Activated naive CD4-positive, alpha-beta T cell treated with Interleukin-2 at 50 U/mL for 16 hours (primary cell): ENCODE measurements around the gene TEX2.
"Not testable (repeated sequence)": the region's sequence is repeated elsewhere in the genome, so short reads cannot be mapped to it uniquely, and the experiment has no call there.

ENCODE experiments used
- DNase-seq: peaks from one replicate; pipeline ENCODE4 v3.0.0-alpha.2; 2020

The TEX2 gene

DNA sequence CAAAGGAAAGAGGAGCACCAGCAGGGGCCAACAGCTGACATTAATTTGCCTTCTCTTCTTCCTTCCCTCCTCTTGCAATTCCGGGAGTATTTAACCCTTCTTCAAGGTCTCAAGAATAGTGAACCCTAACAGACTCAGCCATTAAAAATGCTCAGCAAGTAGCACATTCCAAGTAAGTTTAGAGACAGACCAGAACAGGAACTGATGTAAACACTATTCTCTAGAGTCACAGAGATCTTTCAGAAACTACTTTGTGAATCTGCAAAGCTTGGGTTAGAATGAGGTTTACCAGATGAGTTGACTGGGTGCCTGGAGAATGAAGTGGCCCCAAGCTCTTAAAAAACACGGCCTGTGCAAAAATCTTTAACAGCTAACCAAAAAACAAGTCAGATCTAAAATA, 50.9 kb downstream of the TEX2 start:
- DNase-seq: no peak

DNA sequence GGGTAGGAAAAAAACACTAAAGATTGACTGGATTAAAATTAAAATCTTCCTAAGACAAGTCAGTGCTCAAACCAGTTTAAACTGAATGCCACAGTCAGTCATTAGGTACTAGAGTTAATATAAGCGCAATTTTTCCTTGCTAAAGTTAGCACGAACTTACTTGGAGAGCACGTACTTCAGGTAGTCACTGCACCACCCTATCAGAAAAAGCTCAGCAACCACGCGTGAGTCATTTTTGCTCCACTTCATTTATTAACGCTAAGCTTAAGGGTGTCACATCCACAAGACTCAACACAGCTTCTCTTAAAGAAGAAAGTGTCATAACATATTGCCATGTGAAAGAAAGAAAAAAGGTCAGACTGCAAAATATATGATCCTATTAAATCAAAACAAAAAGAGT, 53.1 kb downstream of the TEX2 start:
- DNase-seq: no peak

DNA sequence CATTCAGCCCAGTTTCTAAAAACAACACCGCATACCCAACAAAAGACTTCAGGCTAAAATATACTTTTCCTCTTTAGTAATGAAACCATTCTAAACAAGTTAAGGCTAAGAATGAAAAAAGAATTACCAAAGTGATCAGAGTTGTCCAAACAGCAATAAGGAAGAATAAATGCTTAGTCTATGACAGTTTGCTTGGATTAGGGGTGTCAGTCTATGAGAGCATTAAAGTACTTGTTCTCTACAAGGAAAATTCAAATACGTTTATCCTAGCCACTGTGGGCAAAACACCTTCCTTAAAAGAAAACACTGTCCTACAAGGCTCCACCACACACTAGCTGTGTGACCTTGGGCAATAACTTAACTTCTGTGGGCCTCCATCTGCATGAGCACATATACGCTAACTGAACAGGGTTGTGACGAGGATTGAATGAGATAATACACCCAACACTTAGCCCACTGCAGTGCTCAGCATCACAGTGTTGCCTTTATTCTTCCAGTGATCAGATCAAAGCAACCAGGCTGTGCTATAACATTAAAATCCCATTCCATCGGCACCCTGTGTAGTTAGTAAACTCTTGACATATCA, 53.6 kb downstream of the TEX2 start:
- no peak for DNase-seq

DNA sequence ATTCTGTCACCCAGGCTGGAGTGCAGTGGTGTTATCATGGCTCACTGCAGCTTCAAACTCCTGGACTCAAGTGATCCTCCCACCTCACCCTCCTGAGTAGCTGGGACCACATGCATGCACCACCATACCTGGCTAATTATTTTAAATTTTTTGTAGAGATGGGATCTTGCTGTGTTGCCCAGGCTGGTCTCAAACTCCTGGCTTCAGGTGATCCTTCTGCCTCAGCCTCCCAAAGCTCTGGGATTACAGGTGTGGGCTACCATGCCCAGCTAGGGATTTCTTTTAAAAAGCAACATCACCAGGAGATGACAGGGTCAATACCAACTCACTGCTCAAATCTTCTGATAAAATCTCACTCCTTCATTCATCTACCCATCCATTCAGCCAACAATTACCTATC, 54.4 kb downstream of the TEX2 start:
- not testable (repeated sequence) for DNase-seq

DNA sequence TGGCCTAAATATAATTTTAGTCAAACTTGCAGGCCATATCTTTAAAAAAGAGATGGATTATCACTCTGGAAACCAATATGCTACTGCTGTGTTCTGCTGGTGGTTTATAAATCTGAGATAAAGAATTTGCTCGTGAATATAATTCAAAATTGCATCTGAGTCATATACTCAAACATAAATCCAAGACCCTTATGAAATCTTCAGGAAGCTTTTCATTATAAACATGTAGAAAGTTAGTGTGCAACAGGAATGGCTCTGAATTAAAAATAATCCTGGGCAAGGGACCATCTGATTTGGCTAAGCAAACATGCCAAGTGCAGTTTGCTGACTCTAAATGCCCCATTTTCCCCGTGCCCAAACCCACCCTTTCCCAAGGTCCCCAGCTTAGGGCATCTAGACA, 57.3 kb downstream of the TEX2 start:
- DNase-seq: no peak

DNA sequence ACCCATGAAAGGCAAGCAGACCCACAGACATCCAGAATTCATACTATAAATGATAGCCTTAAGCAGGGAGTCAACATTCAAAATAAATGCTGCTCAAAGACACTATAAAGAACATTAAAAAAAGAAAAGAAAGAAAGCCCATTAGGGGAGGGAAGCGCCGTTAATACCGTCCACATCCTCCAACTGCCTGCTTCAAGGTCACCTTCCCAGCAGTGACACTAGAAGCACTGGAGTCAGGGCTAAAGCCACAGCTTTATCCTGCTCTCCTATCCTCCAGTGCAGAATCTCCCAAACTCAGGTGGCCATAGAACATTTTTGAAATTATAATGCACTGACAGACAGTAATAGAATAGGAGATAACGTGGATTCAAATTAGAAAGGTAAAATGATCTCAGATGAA, 59.4 kb downstream of the TEX2 start:
- no peak for DNase-seq

DNA sequence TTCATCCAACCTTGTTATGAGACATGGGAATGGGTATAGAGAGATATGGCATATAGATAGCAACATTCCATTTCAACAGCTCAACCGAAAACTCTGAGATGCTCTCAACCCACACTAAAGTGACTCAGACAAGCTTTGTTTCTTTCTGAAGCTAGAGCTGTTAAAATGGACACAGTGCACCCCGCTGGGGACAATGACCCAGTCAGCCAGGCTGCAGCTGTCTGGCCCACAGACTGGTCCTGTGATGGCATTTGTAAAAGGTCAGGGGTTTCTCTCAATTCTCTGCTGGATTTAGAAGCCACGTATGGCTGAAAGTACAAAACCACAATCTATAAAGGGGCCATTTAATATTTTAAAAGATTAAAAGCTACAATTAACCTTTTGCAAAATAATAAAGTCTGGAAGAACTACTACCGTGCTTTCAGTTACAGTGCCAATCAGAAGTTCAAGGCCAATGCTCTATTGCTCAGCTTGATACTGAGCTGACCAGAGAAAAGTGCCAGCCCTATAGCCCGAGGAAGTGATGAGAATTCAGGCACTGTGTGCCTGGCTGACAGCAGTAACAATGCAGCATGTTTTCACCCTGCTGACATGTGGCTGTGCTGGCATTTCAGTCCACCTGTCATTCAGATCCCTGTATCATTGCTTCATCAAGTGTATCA, 60.2 kb downstream of the TEX2 start:
- DNase-seq: no peak

DNA sequence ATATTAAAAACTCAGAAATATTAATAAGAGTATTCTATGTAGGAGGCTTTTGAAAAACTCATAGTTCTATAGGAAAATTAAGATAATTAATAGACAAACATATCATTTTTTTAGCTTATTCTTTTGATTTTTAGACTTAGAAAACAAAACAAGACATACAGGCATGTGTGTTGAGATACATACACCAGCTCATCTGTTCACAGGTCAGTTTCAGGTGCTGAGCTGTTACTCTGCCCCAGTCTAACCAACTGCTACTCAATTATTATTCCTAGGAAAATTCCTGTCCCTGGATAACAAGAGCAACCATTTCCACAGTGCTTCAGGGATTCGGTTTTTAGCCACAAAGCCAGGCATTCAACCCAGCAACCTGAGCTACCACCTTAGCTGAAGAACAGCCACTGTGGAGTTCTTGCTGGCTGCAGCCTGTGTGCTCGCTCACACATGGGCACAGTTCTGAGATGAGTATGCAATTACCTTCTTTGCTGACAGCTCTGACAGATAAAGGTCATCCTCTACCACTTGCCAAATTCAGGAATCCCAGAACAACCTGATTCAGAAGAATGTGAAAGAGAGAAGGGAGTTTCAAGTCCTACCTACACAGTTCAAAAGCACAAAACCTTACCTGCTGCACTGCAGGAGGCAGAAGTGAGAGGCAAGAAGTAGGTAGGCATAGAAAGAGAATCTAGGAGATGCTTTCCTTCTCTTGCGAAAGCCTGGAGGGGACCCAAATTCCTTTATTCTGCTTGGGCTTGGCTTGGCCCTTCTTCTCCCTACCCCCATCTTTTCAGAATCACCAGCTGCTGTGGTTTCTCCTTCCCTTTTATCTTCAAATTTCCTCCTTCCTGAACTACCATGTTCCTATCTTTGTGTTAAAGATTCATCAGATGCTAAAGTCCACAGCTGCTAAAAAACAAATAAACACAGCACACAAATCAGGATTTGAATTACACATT, 62.7 kb downstream of the TEX2 start:
- DNase-seq: no peak

DNA sequence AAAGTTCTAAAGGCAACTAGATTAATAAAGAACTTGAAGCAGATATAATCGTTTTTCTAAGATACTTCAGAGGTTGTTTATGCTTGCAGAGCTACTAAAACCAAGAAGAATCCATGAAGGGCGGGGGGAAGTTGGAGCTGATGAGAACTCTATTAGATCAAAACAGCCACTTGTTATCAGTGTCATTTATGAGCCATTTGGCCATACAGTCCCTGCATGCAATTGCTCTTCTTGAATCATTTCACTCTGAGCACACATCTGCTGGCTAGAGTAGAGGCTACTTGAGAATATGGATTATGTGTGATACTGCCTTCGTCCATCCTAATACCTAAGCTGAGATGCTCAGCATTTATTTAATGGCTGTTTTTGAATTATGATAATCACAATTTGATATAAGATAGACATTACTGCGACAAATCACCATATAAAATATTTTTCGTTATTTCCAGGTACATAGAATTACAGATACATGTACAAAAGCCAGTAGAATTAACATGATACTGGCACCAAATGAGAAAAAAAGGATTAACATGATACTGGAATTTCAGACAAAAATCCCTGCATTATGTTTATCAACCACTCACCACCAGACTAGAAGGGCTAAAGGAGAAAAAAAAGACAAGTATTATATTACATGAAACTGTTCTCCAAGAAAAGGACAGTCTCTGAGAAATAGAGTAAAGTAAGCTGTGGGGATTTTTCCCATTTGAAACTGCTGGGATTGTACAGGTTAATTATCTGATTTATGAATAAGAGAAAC, 64.5 kb downstream of the TEX2 start:
- no peak for DNase-seq

DNA sequence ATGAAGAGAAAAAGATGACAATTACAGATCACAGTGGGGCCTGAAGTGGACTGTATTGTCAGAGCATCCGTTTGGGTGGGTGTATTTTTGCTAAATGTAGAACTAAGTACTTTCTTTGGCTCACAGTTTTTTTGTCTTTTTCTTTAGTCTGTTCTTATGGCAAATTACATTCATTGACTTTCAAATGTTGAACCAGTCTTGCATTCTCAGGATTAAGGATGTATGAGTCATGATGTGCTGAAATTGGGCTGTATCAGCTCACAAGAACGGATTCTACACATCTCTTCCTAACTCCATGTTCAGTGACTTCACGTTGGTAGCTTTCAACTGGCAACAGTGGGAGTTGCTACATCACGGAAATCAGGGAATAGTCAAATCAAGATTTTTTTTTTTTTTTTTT, 66.5 kb downstream of the TEX2 start:
- no peak for DNase-seq

DNA sequence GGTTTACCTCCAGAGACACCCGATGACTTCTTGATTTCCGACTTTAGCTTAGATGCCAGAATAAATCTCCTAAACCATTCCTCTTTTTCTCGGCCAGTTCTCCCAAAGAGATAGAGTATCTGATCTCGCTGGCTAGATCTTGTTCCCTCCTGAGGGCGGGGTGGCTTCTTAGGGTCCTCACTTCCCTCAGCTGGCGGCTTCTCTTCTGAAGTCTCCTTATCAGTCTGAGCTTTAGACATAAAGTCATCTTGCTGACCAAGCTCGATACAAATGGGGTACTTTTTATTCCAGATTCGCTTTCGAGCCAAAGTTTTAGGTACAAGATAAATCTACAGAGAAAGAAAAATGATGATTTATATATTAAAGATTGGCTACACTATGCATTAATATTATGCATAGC, 69.5 kb downstream of the TEX2 start:
- no peak for DNase-seq

DNA sequence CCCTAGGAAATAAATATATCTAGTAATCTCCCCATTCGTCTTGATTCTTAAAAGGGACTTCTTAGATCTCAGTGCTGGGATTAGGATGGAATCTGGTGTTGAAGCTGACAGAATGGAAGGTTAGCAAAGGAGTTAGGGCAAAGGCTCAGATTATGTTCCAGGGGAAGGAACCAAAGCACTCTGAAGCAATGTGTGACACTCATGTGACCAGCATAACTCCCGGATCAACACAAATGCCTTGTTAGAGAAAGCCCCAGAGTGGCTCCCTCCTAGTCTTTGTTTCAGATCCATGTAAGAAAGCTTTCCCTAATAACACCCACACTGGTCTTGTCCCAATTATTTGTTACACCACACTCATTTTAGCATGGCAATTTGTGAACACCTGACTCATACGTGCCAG, 70.5 kb downstream of the TEX2 start:
- no peak for DNase-seq

DNA sequence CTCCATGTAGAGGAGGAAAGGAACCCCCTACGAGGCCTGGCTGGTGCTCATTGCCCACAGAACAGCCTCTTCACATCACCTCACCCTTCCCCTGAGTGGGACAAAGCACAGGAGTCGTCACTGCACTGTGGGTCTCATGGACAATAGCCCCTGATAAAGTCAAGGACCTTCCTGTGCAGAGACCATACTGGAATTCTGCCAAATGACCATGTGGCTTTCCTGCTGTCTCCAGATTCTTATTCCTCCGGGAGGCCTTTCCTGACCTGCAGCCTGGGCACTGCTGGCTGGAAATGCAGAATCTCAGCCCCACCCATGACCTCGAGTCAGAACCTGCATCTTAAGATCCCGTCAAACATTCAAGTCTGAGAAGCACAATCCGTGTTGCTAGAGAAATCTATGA, 72.6 kb downstream of the TEX2 start:
- DNase-seq: no peak

DNA sequence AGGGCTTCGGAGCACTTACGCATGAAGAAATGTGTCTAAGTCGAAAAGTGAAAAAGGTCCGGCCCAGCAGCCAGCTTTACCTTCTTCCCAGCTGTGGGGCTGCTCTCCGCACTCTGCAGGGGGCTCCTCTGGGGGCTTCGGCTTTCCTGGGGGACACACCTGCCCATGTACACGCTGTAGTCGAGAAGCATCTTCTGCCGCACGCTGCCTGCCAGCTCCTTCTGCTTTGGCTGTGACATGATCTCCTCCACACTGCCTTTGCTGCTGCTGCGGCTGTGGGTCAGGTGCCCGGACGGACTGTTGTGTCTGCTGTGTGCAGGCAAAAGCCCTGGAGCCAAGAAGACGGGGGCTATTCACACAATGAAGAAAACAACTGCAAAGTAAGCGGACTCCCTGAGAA, 75.0 kb downstream of the TEX2 start:
- no peak for DNase-seq

DNA sequence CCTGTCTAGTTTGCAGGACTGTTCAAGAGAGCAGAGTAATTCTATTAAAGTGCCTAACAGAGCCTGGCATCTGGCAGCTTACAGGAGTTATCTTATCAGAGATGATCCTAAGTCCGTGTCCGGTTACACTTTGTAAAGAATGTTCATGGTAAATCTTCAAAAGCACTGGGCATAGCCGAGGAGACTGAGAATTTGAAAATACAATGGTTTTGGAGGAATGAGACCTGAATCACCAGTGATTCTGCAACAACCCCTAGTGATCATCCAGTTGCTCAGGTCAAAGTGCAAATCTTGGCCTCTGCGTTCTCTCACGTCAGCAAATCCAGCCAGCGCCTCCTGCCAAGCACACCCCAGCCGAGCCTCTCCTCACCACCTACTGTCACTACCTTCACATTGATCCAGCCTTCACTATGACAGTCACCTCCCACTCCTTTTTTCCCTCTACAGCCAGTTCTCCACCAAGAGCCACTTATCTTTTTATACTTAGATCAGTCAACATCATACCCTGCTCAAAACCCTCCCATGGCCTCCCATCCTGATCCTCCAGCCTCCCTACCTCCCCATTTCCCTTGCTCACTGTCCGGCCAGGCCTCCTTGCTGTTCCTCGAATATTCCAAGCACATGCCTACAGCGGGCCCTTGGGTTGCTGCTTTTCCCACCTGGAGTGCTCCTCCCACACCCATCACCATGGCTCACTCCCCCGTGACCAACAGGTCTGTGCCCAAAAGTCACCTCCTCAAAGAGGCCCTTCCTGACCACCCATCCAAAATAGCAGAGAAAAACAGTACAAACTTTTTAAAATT, 75.8 kb downstream of the TEX2 start:
- no peak for DNase-seq

DNA sequence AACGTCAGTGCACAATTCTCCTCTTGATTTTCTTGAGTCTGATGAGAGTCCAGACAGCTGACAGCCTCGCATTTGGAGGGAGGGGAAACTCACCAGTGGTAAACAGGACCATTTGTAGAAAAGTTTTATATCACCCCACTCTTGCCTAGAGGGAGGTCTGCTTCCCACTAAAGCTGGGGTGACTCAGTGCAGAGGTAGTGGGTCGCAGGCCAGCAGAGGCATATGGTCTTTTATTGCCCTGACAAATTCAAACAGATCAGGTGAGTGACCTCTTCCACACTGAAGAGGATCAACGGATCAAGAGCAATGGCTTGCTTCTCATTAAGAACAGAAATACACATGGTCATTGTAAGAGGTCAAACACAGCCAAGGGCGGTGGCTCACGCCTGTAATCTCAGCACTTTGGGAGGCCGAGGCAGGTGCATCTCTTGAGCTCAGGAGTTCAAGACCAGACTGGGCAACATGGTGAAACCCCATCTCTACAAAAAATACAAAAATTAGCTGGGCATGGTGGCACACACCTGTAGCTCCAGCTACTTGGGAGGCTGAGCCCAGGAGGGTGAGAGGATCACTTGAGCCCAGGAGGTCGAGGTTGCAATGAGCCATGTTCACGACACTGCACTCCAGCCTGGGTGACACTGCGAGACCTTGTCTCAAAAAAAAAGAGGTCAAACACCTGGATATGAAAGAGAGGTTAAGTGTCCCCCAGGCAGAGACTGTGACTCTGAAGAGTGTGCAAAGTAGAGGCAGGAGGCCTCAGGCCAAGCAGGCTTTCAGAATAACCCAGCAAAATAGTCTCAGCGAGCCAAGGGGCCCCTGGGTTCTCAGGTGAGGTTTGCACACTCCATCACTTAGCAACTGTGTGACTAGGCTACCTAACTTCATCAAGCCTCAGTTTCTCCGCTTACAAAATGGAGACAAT, 76.6 kb downstream of the TEX2 start:
- DNase-seq: no peak

DNA sequence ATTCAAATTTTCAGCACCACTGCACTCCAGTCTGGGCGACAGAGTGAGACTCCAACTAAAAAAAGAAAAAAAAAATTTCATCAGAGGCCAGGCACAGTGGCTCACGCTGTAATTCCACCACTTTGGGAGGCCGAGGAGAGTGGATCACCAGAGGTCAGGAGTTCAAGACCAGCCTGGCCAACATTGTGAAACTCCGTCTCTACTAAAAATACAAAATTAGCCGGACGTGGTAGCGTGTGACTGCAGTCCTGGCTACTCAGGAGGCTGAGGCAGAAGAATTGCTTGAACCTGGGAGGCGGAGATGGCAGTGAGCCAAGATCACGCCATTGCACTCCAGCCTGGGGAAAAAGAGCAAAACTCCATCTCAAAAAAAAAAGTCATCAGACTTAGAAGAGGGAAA, 77.5 kb downstream of the TEX2 start:
- not testable (repeated sequence) for DNase-seq

DNA sequence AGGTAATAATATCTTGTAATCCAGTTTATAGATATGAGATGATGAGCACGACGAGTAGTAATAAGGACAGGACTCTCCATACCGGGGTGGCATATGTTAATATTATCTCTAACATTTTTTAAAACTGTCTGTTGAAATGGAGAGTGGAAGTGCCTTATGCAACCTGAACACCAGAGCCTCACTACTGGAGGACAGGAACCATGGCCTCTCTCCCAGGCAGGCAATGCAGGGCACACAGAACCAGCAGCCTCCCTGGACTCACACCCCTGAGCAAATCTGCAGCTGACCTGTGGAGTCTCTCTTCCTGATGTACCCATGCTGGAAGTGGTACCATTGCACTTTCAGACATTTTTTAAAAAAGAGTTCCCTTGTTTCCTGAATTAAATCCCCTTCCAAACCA, 78.0 kb downstream of the TEX2 start:
- no peak for DNase-seq

DNA sequence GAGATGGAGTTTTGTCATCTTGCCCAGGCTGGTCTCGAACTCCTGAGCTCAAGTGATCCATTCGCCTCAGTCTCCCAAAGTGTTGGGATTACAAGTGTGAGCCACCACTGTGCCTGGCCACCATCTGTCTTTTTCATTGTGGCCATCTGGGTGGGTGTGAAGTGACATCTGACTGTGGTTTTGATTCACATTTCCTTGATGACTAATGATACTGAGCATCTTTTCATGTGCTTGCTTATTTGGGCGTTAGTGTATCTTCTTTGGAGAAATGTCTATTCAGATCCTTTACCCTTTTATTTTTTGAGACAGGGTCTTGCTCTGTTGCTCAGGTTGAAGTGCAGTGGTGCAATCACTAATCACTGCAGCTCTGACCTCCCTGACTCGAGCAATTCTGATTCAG, 79.2 kb downstream of the TEX2 start:
- DNase-seq: peak; percentile 8

DNA sequence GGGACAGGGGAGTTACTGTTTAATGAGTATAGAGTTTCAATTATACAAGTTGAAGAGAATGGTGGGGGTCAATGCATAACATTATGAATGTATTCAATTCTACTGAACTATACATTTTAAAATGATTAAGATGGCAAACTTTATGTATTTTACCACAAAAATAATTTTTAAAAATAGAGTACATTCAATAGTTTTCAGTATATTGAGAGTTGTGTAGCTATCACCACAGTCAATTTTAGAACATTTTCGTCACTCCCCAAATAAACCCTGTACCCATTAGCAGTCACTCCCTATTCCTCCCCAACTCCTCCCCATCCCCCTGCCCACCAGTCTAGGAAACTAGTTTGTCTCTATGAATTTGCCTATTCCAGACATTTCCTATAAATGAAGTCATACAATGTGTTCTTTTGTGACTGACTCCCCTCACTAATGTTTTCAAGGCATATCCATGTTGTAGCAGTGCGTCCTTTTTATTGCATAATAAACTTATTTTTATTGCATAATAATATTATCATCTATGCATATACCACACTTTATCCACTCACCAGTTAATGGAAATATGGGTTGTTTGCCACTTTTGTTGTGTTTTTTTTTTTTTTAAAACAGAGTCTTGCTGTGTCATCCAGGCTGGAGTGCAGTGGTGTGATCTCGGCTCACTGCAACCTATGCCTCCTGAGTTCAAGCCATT, 80.6 kb downstream of the TEX2 start:
- no peak for DNase-seq
